CD4-positive, alpha-beta T cell treated with Interleukin-17A for 4 hours (primary cell): ENCODE results near the gene CRYBB3.
"Not testable (repeated sequence)": the region's sequence is repeated elsewhere in the genome, so short reads cannot be mapped to it uniquely, and the experiment has no call there.

ENCODE experiments used
- DNase-seq: peaks from one replicate; pipeline ENCODE4 v3.0.0-alpha.2; 2020; ENCODE audit warnings: mixed read lengths

CRYBB3 gene

GRCh38 chr22:25207553-25208157 lies 8.0 kb downstream of the CRYBB3 start:
- DNase-seq = no peak

- no peak for DNase-seq
These were observed 8.7 kb downstream of the CRYBB3 start for GRCh38 chr22:25208328-25208727.

GRCh38 chr22:25208743-25209505 lies 9.3 kb downstream of the CRYBB3 start:
- no peak for DNase-seq

- no peak for DNase-seq
These were observed 11.1 kb downstream of the CRYBB3 start for GRCh38 chr22:25210793-25211192.

- no peak for DNase-seq
These were observed 12.7 kb downstream of the CRYBB3 start for GRCh38 chr22:25212337-25212736.

- DNase-seq = no peak
These were observed 13.6 kb downstream of the CRYBB3 start for GRCh38 chr22:25213221-25213620.

- DNase-seq = no peak
These were observed 16.6 kb downstream of the CRYBB3 start for GRCh38 chr22:25216230-25216629.

- DNase-seq = no peak
These were observed 19.6 kb downstream of the CRYBB3 start, which contains the start of gene CRYBB2 for GRCh38 chr22:25219211-25219689. TSS of gene CRYBB2 (plus strand) at chr22:25219639. CDS start at chr22:25221430, 1,791 bp downstream.

- DNase-seq = no peak
These were observed 20.3 kb downstream of the CRYBB3 start for GRCh38 chr22:25219948-25220442.

- DNase-seq = no peak
These were observed 22.1 kb downstream of the CRYBB3 start for GRCh38 chr22:25221790-25222189.

GRCh38 chr22:25223269-25223850 lies 23.7 kb downstream of the CRYBB3 start:
- DNase-seq = no peak

GRCh38 chr22:25228822-25229221 lies 29.2 kb downstream of the CRYBB3 start:
- no peak for DNase-seq

GRCh38 chr22:25230760-25231159 lies 31.1 kb downstream of the CRYBB3 start:
- not testable (repeated sequence) for DNase-seq

- DNase-seq = no peak
These were observed 32.6 kb downstream of the CRYBB3 start for GRCh38 chr22:25232301-25232700.

- DNase-seq = not testable (repeated sequence)
These were observed 34.0 kb downstream of the CRYBB3 start for GRCh38 chr22:25233706-25234105.

GRCh38 chr22:25235547-25236290 lies 36.1 kb downstream of the CRYBB3 start:
- peak; percentile 61 for DNase-seq

GRCh38 chr22:25236417-25236816 lies 36.8 kb downstream of the CRYBB3 start:
- DNase-seq = no peak

GRCh38 chr22:25237503-25237902 lies 37.8 kb downstream of the CRYBB3 start:
- DNase-seq = no peak

GRCh38 chr22:25238058-25238457 lies 38.4 kb downstream of the CRYBB3 start:
- not testable (repeated sequence) for DNase-seq

- not testable (repeated sequence) for DNase-seq
These were observed 55.5 kb downstream of the CRYBB3 start for GRCh38 chr22:25255169-25255568.
